Measurements from ENCODE around the gene GPR156.
"Not testable (repeated sequence)": the region's sequence is repeated elsewhere in the genome, so short reads cannot be mapped to it uniquely, and the experiment has no call there.

- TF ChIP-seq POLR2A, CTCF (IDR thresholded peaks at IDR 0.05): not testable (repeated sequence)
Measured at GRCh38 chr3:120291552-120291951, 6.5 kb upstream of the GPR156 start.

Data from adrenal gland (tissue), 5 donors.